Prostate gland (tissue), 2 donors: ENCODE results near the gene CD3E.

ENCODE experiments used
- CTCF ChIP-seq, 4 experiments: fragments of 200-600 bp in 2 of 4; fragments of 450-650 bp in 2 of 4; sonication (generic) in 2 of 4; IDR thresholded peaks; 1 replicate in 3 of 4; 2 replicates in 1 of 4; pipeline ENCODE4 v1.5.1; 2016 to 2019; ENCODE audit warnings: antibody characterized with exemption in 4 of 4, mild to moderate bottlenecking in 2 of 4, moderate library complexity in 2 of 4
- POLR2A ChIP-seq: fragments of 450-650 bp; IDR thresholded peaks from one replicate; pipeline ENCODE4 v1.6.1; 2016; ENCODE audit warnings: antibody characterized with exemption, mild to moderate bottlenecking
- POLR2AphosphoS5 ChIP-seq: sonication (generic); formaldehyde crosslinking; IDR thresholded peaks from one replicate; pipeline ENCODE4 v1.6.1; 2017; ENCODE audit warnings: antibody characterized with exemption

- no peak for TF ChIP-seq POLR2AphosphoS5
- TF ChIP-seq CTCF (IDR thresholded peaks at IDR 0.05): no peak
- no peak for TF ChIP-seq POLR2A
These were observed 34.1 kb downstream of the CD3E start for GRCh38 chr11:118338637-118339061.
